Ovary (tissue), 9 donors: Measurements from ENCODE around the gene CPVL. TPM values are rescaled to one million over a fixed set of nuclear protein-coding genes. Genes with fewer than 3 reads are reported as not detected.

Source experiments
- DNase-seq, 5 donors: peaks; one replicate each; pipeline ENCODE4 v3.0.0-alpha.2; 2019 to 2020
- H3K27ac ChIP-seq, 2 donors: fragments of 200-600 bp; one replicate each; pipeline versions ENCODE4 v1.5.1 to v1.8.0; 2019 to 2022
- H3K27me3 ChIP-seq: fragments of 200-600 bp; one replicate; pipeline ENCODE4 v1.8.0; 2022
- H3K36me3 ChIP-seq: fragments of 200-600 bp; sonication (generic); one replicate; pipeline ENCODE4 v1.5.1; 2019
- H3K4me1 ChIP-seq: one replicate; pipeline ENCODE4 v1.8.1; 2013; ENCODE audit warnings: mild to moderate bottlenecking, moderate library complexity; ENCODE audit not compliant: insufficient read depth
- H3K4me3 ChIP-seq: fragments of 200-600 bp; sonication (generic); one replicate; pipeline ENCODE4 v1.5.1; 2017
- H3K9me3 ChIP-seq, 2 donors: fragments of 200-600 bp in 1 of 2; sonication (generic) in 1 of 2; one replicate each; pipeline versions ENCODE4 v1.5.1 to v1.8.1; 2013 to 2019; ENCODE audit warnings: mild to moderate bottlenecking in 1 of 2, moderate library complexity in 1 of 2
- EP300 ChIP-seq: sonication (generic); formaldehyde crosslinking; IDR thresholded peaks from one replicate; pipeline ENCODE4 v1.6.1; 2017; ENCODE audit warnings: antibody characterized with exemption
- POLR2A ChIP-seq: fragments of 450-650 bp; IDR thresholded peaks from one replicate; pipeline ENCODE4 v1.6.1; 2017; ENCODE audit warnings: antibody characterized with exemption, mild to moderate bottlenecking, moderate library complexity
- WGBS, 3 donors: extraction: QIAGEN DNeasy Blood & Tissue Kit in 1 of 3; methylation state at CpG; one replicate each; pipeline versions ENCODE4 v1.1.5 to v1.1.7; 2013 to 2017; 5-methylcytosine and 5-hydroxymethylcytosine counted together
- intact Hi-C, 4 donors: fragments of 100-400 bp; cut with DNase I; formaldehyde crosslinking; loops; one replicate each; pipeline versions ENCODE4 v1.11.0 to v1.15.1; 2022 to 2023
- polyA plus RNA-seq, 2 donors: library from polyadenylated mRNA; stranded (reverse); fragments of 200-250 nt in 1 of 2; fragments of 350-450 nt in 1 of 2; fragmentation: Illumina TruSeq in 1 of 2; extraction: RNeasy Lipid Tissue Mini Kit (QIAGEN cat#74804) in 1 of 2; gene quantifications; one replicate each; pipeline ENCODE4 v1.2.3, GENCODE V29; 2013 to 2014
- total RNA-seq, 7 donors: library from RNA; depleted of rRNA in 2 of 7; stranded (reverse); fragments of >200 nt in 2 of 7; fragmentation: NEBNext Ultra II Directional in 3 of 7; extraction: Animal tissue kit (Norgen Biotek cat#: 25700) in 3 of 7; gene quantifications; one replicate each; pipeline versions ENCODE4 v1.1.0 to v1.2.4, GENCODE V29; 2016 to 2023
- TF ChIP-seq, protein P1 (sequence below), 3 donors: fragments of 450-650 bp in 2 of 3; fragments of 200-600 bp in 1 of 3; IDR thresholded peaks; one replicate each; pipeline versions ENCODE4 v1.5.1 to v1.8.0; 2016 to 2022; ENCODE audit warnings: antibody characterized with exemption in 3 of 3, mild to moderate bottlenecking in 1 of 3
- donor health status: DM: no; HTN: no; CAD: no; lungs with moderate emphysema.
- donor health status: DM: no; HTN: no; CAD: no.
- donor health status: Bipolar disorder and iron deficiency.
- donor health status: DM: yes; HTN: yes; CAD: no.
- donor health status: DM: no; HTN: no; CAD: no.
- donor health status: DM: yes; HTN: yes; CAD: no.

Gene CPVL
- total and polyA plus RNA-seq, 9 donors, result 10.6 to 88.9 (median 20.9) TPM

DNA sequence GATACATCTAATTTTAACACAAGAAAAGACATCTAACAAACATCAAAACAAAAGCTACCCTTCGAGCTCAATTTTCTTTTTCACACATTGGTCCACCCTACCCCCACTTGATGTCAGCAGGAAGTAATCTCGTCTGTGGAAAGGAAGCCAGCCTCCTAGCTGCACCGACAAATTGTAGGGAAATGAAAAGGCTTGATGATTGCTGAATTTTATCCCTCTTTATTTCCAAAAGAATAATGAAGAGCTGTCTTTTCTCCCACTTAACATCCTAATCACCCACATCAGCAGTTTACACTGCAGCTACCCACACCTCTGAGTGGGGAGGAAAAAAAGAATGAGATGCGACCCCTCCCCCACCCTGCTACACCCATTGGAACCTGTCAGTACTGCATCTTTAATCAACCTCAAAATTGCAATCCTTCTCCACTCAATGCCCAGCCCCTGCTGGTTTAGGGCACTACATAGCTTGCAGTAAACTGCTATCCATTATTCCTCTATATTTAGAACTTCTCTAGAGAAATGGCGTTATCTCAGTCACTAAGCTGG is 10.6 kb upstream of the CPVL start:
- intact Hi-C loops, result no loop called here
- Histone ChIP-seq H3K4me3 (no peak overlapping the region), H3K4me1 (no peaks in the 10 kb centered on the region), H3K36me3 (no peaks in the 10 kb centered on the region), H3K9me3 (no peaks in the 10 kb centered on the region), H3K27me3 (no peaks in the 10 kb centered on the region), H3K27ac (no peak overlapping the region)
- no peak for TF ChIP-seq EP300
- TF ChIP-seq, protein P1, sequence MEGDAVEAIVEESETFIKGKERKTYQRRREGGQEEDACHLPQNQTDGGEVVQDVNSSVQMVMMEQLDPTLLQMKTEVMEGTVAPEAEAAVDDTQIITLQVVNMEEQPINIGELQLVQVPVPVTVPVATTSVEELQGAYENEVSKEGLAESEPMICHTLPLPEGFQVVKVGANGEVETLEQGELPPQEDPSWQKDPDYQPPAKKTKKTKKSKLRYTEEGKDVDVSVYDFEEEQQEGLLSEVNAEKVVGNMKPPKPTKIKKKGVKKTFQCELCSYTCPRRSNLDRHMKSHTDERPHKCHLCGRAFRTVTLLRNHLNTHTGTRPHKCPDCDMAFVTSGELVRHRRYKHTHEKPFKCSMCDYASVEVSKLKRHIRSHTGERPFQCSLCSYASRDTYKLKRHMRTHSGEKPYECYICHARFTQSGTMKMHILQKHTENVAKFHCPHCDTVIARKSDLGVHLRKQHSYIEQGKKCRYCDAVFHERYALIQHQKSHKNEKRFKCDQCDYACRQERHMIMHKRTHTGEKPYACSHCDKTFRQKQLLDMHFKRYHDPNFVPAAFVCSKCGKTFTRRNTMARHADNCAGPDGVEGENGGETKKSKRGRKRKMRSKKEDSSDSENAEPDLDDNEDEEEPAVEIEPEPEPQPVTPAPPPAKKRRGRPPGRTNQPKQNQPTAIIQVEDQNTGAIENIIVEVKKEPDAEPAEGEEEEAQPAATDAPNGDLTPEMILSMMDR (IDR thresholded peaks at IDR 0.05), result no peak
- WGBS, 3 donors, result 47 to 56% (median 55%) methylated on average over 5 of the region's 5 CpGs
- DNase-seq, result no peak

DNA sequence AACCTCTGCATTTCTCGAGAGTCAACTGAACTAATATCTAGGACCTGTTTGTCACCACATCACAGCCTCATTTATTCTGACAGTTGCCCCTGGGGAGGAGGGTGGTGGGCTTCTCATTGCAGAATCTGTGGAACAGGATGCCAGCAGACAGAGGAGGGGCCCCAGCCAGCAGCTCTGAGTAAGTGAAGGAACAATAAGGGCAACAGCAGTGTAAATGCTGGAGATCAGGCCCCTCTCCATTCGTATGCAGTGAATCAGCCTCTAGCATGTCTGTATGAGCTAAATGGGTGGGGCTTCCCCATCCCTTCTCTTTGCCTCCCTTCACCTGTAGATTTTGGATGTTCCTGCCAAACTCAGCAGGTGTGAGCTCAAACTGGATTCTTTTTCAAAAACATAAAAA is 7.7 kb upstream of the CPVL start:
- TF ChIP-seq EP300 (no peak), POLR2A (no peak)
- TF ChIP-seq, protein P1 (IDR thresholded peaks at IDR 0.05), result no peak
- no peak for DNase-seq
- Histone ChIP-seq H3K36me3 (no peaks in the 10 kb centered on the region), H3K4me1 (no peaks in the 10 kb centered on the region), H3K4me3 (no peak overlapping the region), H3K27me3 (no peaks in the 10 kb centered on the region), H3K9me3 (no peaks in the 10 kb centered on the region), H3K27ac (no peak overlapping the region)
- 90 to 96% (median 94%) methylated on average over 2 of the region's 2 CpGs for WGBS, 3 donors
- intact Hi-C loops, result no loop called here

DNA sequence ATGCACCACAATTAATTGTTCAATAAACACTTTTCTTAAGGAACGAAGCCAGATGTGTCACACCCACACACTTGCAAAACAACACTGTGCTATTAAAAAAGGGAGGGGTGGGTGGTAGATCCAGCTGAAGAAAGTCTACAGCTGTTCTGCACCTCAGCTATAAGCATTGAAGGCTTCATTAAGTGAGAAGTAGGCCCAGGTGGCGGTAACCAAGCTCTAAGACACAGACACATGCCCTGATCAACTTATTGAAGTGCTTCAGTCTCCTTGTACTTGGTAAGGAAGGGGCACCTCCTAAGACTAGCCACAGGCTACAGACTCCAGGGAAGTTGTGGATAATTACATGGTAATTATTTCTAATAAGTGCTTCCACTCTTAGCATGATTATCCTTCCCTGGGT is 4.5 kb upstream of the CPVL start:
- WGBS, 3 donors, result 61 to 72% (median 68%) methylated on average over 2 of the region's 2 CpGs
- H3K27me3 ChIP-seq, result no peaks in the 10 kb centered on the region
- H3K4me3 ChIP-seq, result no peak overlapping the region
- H3K4me1 ChIP-seq, result no peaks in the 10 kb centered on the region
- no peak overlapping the region for H3K27ac ChIP-seq
- H3K36me3 ChIP-seq, result no peaks in the 10 kb centered on the region
- TF ChIP-seq, protein P1 (IDR thresholded peaks at IDR 0.05), result no peak
- TF ChIP-seq POLR2A (no peak), EP300 (no peak)
- intact Hi-C loops, result no loop called here
- no peaks in the 10 kb centered on the region for H3K9me3 ChIP-seq
- DNase-seq, result no peak

DNA sequence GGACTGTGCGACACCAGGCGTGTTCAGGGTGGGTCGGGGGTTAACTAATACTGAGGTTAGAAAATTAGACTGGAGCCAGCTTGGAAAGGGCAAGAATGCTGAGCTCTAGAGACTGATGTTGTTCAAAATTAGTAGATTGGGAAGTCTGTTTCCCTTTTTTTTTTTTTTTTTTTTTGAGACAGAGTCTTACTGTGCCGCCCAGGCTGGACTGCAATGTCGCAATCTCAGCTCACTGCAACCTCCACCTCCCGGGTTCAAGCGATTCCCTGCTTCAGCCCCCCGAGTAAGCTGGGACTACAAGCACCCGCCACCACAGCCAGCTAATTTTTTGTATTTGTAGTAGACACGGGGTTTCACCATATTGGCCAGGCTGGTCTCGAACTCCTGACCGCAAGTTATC is 2.7 kb upstream of the CPVL start:
- no peaks in the 10 kb centered on the region for H3K36me3 ChIP-seq
- no peak overlapping the region for H3K27ac ChIP-seq
- no peaks in the 10 kb centered on the region for H3K4me1 ChIP-seq
- H3K27me3 ChIP-seq, result no peaks in the 10 kb centered on the region
- TF ChIP-seq EP300, result no peak
- TF ChIP-seq, protein P1 (IDR thresholded peaks at IDR 0.05), result no peak
- TF ChIP-seq POLR2A, result no peak
- WGBS, 3 donors, result 91 to 96% (median 96%) methylated on average over 12 of the region's 12 CpGs
- intact Hi-C loops, result no loop called here
- H3K9me3 ChIP-seq, result no peaks in the 10 kb centered on the region
- no peak for DNase-seq
- H3K4me3 ChIP-seq, result no peak overlapping the region
